ENCODE data around the gene TAGLN2. TPM values are rescaled to one million over a fixed set of nuclear protein-coding genes. Genes with fewer than 3 reads are reported as not detected.

The TAGLN2 gene
- total and polyA plus RNA-seq, 2 experiments from 2014 or later = 122 to 292 TPM

DNA sequence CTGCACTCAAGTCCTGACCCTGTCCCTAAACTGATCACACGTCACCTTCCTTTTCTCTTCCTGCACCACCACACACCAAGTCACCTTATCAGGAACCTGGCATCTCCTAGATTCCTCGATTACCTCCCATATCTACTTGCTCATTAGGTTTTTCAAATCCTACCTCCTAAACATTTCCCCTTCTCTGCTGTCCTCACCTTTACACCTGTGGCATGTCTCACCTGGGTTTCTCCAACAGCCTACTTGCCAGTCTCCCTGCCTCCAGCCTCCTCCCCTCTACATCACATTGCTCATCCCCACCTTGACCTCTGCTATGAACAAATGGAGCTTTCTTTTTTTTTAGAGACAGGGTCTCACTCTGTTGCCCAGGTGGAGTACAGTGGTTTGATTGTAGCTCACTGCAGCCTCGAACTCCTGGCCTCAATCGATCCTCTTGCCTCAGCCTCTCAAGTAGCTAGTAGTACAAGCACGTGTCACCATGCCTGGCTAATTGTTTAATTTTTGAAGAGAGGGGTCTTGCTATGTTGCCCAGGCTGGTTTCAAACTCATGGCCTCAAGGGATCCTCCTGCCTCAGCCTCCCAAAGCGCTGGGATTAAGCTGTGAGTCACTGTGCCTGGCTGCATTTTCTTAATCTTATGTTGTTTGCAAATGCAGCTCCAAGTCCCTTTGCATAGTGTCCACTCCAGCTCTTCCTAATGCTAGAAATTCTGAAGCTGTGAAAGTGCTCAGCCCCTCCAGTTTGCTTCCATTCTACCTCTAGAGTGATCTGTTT lies 13.8 kb upstream of the TAGLN2 start:
- peak overlapping the region; percentile 92 for H3K27ac ChIP-seq
- WGBS (ENCODE audit: low lambda C conversion rate, missing lambda C conversion rate) = 85% methylated on average over 6 of the region's 6 CpGs
- H3K9me2 ChIP-seq (replicated peaks; ENCODE audit: insufficient read depth) = no peaks in the 10 kb centered on the region
- no peak for TF ChIP-seq EZH2 (IDR thresholded peaks at IDR 0.05; ENCODE audit: borderline replicate concordance)
- no peak for TF ChIP-seq CTCF (IDR thresholded peaks at IDR 0.05; ENCODE audit: poor library complexity)
- no peak for TF ChIP-seq EZH2phosphoT487 (IDR thresholded peaks at IDR 0.05; ENCODE audit: low read depth, severe bottlenecking, unreplicated experiment)
- peaks cover 16% of the 10 kb centered on the region for H3K79me2 ChIP-seq
- H3K27me3 ChIP-seq = no peaks in the 10 kb centered on the region
- no peaks in the 10 kb centered on the region for H4K20me1 ChIP-seq (ENCODE audit: insufficient read depth, poor library complexity, severe bottlenecking)
- H3K4me3 ChIP-seq = no peak overlapping the region
- no peaks in the 10 kb centered on the region for H3K9me3 ChIP-seq (ENCODE audit: low read depth)
- H2AFZ ChIP-seq = no peak overlapping the region
- peak overlapping the region; percentile 9 for H3K4me2 ChIP-seq
- no peaks in the 10 kb centered on the region for H3K36me3 ChIP-seq (replicated peaks; ENCODE audit: insufficient read depth, low read depth)
- DNase-seq (ENCODE audit: low spot score) = no peak
- peaks cover 56% of the 10 kb centered on the region for H3K4me1 ChIP-seq (ENCODE audit: insufficient read depth)

GRCh38 chr1:159938211-159938852 lies 13.0 kb upstream of the TAGLN2 start:
- 68% methylated on average over 5 of the region's 7 CpGs for WGBS (ENCODE audit: low lambda C conversion rate, missing lambda C conversion rate)
- H3K4me2 ChIP-seq = peak overlapping the region; percentile 59
- H3K9me2 ChIP-seq (replicated peaks; ENCODE audit: insufficient read depth) = no peaks in the 10 kb centered on the region
- TF ChIP-seq CTCF (IDR thresholded peaks at IDR 0.05; ENCODE audit: poor library complexity) = no peak
- TF ChIP-seq EZH2 (IDR thresholded peaks at IDR 0.05; ENCODE audit: borderline replicate concordance) = no peak
- no peak for TF ChIP-seq EZH2phosphoT487 (IDR thresholded peaks at IDR 0.05; ENCODE audit: low read depth, severe bottlenecking, unreplicated experiment)
- peak overlapping the region; percentile 92 for H3K27ac ChIP-seq
- peak; percentile 67 for DNase-seq (ENCODE audit: low spot score)
- H3K36me3 ChIP-seq (replicated peaks; ENCODE audit: insufficient read depth, low read depth) = no peaks in the 10 kb centered on the region
- no peaks in the 10 kb centered on the region for H3K27me3 ChIP-seq
- H3K4me1 ChIP-seq (ENCODE audit: insufficient read depth) = peaks cover 55% of the 10 kb centered on the region
- H3K4me3 ChIP-seq = no peak overlapping the region
- H3K9me3 ChIP-seq (ENCODE audit: low read depth) = no peaks in the 10 kb centered on the region
- no peak overlapping the region for H2AFZ ChIP-seq
- H4K20me1 ChIP-seq (ENCODE audit: insufficient read depth, poor library complexity, severe bottlenecking) = no peaks in the 10 kb centered on the region
- H3K79me2 ChIP-seq = peaks cover 9% of the 10 kb centered on the region

- Histone ChIP-seq H3K27ac (peak overlapping the region; percentile 92), H3K79me2 (no peaks in the 10 kb centered on the region), H3K9me2 (replicated peaks; ENCODE audit: insufficient read depth) (no peaks in the 10 kb centered on the region), H2AFZ (no peak overlapping the region), H4K20me1 (ENCODE audit: insufficient read depth, poor library complexity, severe bottlenecking) (no peaks in the 10 kb centered on the region), H3K4me3 (no peak overlapping the region), H3K36me3 (replicated peaks; ENCODE audit: insufficient read depth, low read depth) (no peaks in the 10 kb centered on the region), H3K9me3 (ENCODE audit: low read depth) (no peaks in the 10 kb centered on the region), H3K4me2 (peak overlapping the region; percentile 59), H3K4me1 (ENCODE audit: insufficient read depth) (peaks cover 55% of the 10 kb centered on the region), H3K27me3 (no peaks in the 10 kb centered on the region)
- WGBS (ENCODE audit: low lambda C conversion rate, missing lambda C conversion rate) = 56% methylated on average over 3 of the region's 4 CpGs
- TF ChIP-seq EZH2 (IDR thresholded peaks at IDR 0.05; ENCODE audit: borderline replicate concordance) = no peak
- TF ChIP-seq CTCF (IDR thresholded peaks at IDR 0.05; ENCODE audit: poor library complexity) = no peak
- no peak for TF ChIP-seq EZH2phosphoT487 (IDR thresholded peaks at IDR 0.05; ENCODE audit: low read depth, severe bottlenecking, unreplicated experiment)
- DNase-seq (ENCODE audit: low spot score) = peak; percentile 75
These were observed 11.9 kb upstream of the TAGLN2 start for GRCh38 chr1:159937054-159937750.

Measured in hepatocyte (in vitro differentiated cells).